OCI-LY7 (cell line): ENCODE measurements around the gene UACA. TPM values are rescaled to one million over a fixed set of nuclear protein-coding genes. Genes with fewer than 3 reads are reported as not detected.

Experiments
- BruUV-seq: library from RNA; stranded (reverse); fragments of 400-500 nt; replicated peaks from 2 replicates; lab custom pipeline; 2021; lab: Mats Ljungman, UMichigan
- CTCF ChIA-PET: fragments of 300-600 bp; sonication (Branson Sonifier 250); formaldehyde crosslinking; loops from one replicate; lab custom pipeline; 2022; ENCODE audit warnings: antibody characterized with exemption; ENCODE audit not compliant: unreplicated experiment; lab: Charles Lee
- POLR2A ChIA-PET: fragments of 300-600 bp; sonication (Branson Sonifier 250); formaldehyde crosslinking; loops from one replicate; lab custom pipeline; 2022; ENCODE audit warnings: antibody characterized with exemption; lab: Charles Lee
- DNase-seq: peaks from one replicate; pipeline ENCODE4 v3.0.0-alpha.2; 2015; ENCODE audit warnings: low spot score
- H2AFZ ChIP-seq: fragments of 200-600 bp; sonication (generic), shearing (Covaris generic); 2 replicates; pipeline ENCODE4 v1.6.1; 2014; ENCODE audit warnings: mild to moderate bottlenecking, antibody characterized with exemption, low read length, moderate library complexity
- H3K27ac ChIP-seq: fragments of 200-600 bp; sonication (generic); 2 replicates; pipeline ENCODE4 v1.5.1; 2014; ENCODE audit warnings: mixed run types, low read depth, mild to moderate bottlenecking, moderate library complexity, low read length, inconsistent platforms; ENCODE audit not compliant: poor library complexity, severe bottlenecking
- H3K36me3 ChIP-seq: fragments of 200-600 bp; sonication (generic); 2 replicates; pipeline ENCODE4 v1.6.1; 2014; ENCODE audit warnings: mild to moderate bottlenecking, antibody characterized with exemption, low read length, moderate library complexity, mixed read lengths; ENCODE audit not compliant: insufficient read depth
- H3K4me1 ChIP-seq: fragments of 200-600 bp; sonication (generic); 2 replicates; pipeline ENCODE4 v1.5.1; 2014; ENCODE audit warnings: mild to moderate bottlenecking, low read length; ENCODE audit not compliant: insufficient read depth, poor library complexity, severe bottlenecking
- H3K4me2 ChIP-seq: fragments of 200-600 bp; sonication (generic); 2 replicates; pipeline ENCODE4 v1.6.1; 2014; ENCODE audit warnings: mild to moderate bottlenecking, low read length
- H3K4me3 ChIP-seq: fragments of 200-600 bp; sonication (generic); 2 replicates; pipeline ENCODE4 v1.5.1; 2014; ENCODE audit warnings: mild to moderate bottlenecking, low read depth, low read length; ENCODE audit not compliant: poor library complexity, severe bottlenecking
- H3K79me2 ChIP-seq: fragments of 200-600 bp; sonication (generic); 2 replicates; pipeline ENCODE4 v1.6.1; 2016; ENCODE audit warnings: low read depth, mild to moderate bottlenecking, low read length, moderate library complexity, mixed read lengths; ENCODE audit not compliant: insufficient read depth
- H3K9me2 ChIP-seq: fragments of 200-600 bp; sonication (generic); 2 replicates; pipeline ENCODE4 v1.6.1; 2016; ENCODE audit warnings: mild to moderate bottlenecking, low read length, mixed read lengths; ENCODE audit not compliant: insufficient read depth
- H3K9me3 ChIP-seq: fragments of 200-600 bp; sonication (generic); 2 replicates; pipeline ENCODE4 v1.6.1; 2014; ENCODE audit warnings: mild to moderate bottlenecking, mixed run types, low read length, mixed read lengths
- H4K20me1 ChIP-seq: fragments of 200-600 bp; sonication (generic); 2 replicates; pipeline ENCODE4 v1.6.1; 2014; ENCODE audit warnings: mild to moderate bottlenecking, antibody characterized with exemption, low read length, moderate library complexity, mixed read lengths; ENCODE audit not compliant: insufficient read depth
- EZH2phosphoT487 ChIP-seq: fragments of 200-600 bp; sonication (generic); IDR thresholded peaks from 2 replicates; pipeline ENCODE4 v1.6.1; 2018; ENCODE audit warnings: low read depth, borderline replicate concordance, mild to moderate bottlenecking, mixed run types, antibody characterized with exemption, low read length, moderate library complexity, mixed read lengths
- intact Hi-C: fragments of 100-400 bp; cut with micrococcal nuclease; formaldehyde crosslinking; loops from one replicate; pipeline ENCODE4 v1.10.0; 2022; ENCODE audit not compliant: unreplicated experiment
- total RNA-seq, 2 experiments: library from RNA; depleted of rRNA in 1 of 2; stranded (reverse); fragments of >200 nt in 1 of 2; shearing (Covaris generic) in 1 of 2; gene quantifications; 2 replicates each; pipeline ENCODE4 v1.2.3, GENCODE V29; 2014 to 2022
- TF ChIP-seq, protein P1 (sequence below): fragments of 200-600 bp; sonication (generic); conservative IDR thresholded peaks from 2 replicates; pipeline ENCODE4 v1.5.1; 2014; ENCODE audit warnings: mild to moderate bottlenecking, antibody characterized with exemption, low read length, moderate library complexity, mixed read lengths

The UACA gene
- total RNA-seq, 2 experiments from 2014 or later: not detected

DNA sequence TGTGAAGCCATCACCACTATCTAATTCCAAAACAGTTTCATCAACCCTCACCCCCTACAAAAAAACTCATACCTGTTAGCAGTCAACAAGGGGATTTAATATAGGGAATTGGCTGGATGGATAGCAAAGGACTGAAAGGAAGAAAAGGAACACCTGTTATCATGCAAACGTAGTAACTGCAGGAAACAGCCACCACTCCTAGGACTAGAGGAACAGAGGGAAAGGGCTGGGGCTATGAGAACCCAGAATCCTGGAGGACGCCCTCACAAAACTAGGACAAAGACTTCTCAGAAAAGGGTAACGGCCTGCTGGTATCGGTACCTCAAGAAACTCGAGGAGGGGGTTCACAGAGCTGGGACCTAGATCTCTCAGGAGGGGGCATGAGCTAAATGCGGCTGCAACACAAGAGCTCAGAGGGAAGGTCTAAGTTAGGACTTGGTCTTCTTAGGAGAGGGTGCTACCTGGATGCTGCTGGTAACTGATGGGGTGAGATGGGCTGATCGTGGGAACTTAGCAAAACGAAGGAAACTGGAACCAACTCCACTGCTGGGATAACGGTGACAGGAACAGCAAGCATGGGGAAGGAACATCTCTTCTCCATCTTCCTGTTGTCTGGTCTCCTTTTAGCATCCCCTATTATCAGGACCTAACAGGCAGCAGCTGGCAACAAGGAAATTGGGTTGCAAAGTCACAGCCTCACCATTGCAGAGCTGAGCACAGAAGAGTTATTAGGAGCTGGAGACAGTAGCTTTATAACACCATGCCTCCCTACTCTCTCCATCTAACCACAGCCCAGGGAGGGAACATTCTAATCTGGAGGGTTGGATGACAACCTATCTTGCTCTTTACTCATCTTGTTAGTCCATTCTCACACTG lies 147.7 kb downstream of the UACA start:
- no TSS peak for BruUV-seq
- POLR2A ChIA-PET: no interaction called here
- H3K9me2 ChIP-seq: no peaks in the 10 kb centered on the region
- no peaks in the 10 kb centered on the region for H3K9me3 ChIP-seq
- H3K4me3 ChIP-seq: no peak overlapping the region
- no peak for DNase-seq
- H3K36me3 ChIP-seq: no peaks in the 10 kb centered on the region
- TF ChIP-seq, protein P1, sequence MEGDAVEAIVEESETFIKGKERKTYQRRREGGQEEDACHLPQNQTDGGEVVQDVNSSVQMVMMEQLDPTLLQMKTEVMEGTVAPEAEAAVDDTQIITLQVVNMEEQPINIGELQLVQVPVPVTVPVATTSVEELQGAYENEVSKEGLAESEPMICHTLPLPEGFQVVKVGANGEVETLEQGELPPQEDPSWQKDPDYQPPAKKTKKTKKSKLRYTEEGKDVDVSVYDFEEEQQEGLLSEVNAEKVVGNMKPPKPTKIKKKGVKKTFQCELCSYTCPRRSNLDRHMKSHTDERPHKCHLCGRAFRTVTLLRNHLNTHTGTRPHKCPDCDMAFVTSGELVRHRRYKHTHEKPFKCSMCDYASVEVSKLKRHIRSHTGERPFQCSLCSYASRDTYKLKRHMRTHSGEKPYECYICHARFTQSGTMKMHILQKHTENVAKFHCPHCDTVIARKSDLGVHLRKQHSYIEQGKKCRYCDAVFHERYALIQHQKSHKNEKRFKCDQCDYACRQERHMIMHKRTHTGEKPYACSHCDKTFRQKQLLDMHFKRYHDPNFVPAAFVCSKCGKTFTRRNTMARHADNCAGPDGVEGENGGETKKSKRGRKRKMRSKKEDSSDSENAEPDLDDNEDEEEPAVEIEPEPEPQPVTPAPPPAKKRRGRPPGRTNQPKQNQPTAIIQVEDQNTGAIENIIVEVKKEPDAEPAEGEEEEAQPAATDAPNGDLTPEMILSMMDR: no peak
- TF ChIP-seq EZH2phosphoT487: no peak
- H3K4me2 ChIP-seq: no peak overlapping the region
- no peaks in the 10 kb centered on the region for H4K20me1 ChIP-seq
- CTCF ChIA-PET: no interaction called here
- no peaks in the 10 kb centered on the region for H3K4me1 ChIP-seq
- no peaks in the 10 kb centered on the region for H3K79me2 ChIP-seq
- H2AFZ ChIP-seq: no peak overlapping the region
- H3K27ac ChIP-seq: no peak overlapping the region
- intact Hi-C loops: no loop called here

DNA sequence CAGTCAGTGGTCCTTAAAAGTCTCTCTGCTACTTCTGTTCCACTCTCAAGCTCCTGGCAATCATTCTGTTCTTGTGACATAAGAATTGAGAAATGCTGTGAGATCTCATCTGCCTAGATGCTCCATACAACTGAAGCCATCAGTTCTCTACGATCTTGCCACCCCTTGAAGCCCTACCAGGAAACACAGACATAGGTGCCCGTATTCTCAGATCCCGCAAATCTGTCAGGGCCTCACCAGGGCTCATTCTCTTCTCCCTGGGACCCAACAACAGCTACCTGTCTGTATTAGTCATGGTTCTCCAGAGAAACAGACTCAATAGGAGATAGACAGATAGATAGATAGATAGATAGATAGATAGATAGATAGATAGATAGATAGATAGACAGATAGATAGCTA lies 149.1 kb downstream of the UACA start:
- Histone ChIP-seq H3K4me1 (no peaks in the 10 kb centered on the region), H3K36me3 (no peaks in the 10 kb centered on the region), H3K27ac (no peak overlapping the region), H3K4me2 (no peak overlapping the region), H3K4me3 (no peak overlapping the region), H3K9me2 (no peaks in the 10 kb centered on the region), H3K79me2 (no peaks in the 10 kb centered on the region), H4K20me1 (no peaks in the 10 kb centered on the region), H2AFZ (no peak overlapping the region), H3K9me3 (no peaks in the 10 kb centered on the region)
- TF ChIP-seq, protein P1: no peak
- no peak for TF ChIP-seq EZH2phosphoT487
- intact Hi-C loops: no loop called here
- CTCF ChIA-PET: no interaction called here
- BruUV-seq: no TSS peak
- POLR2A ChIA-PET: interaction anchor here (0.8 kb wide), 1 partner anchor 1589 kb away, joined by 3 read pairs; no protein-coding TSS in a partner anchor
- no peak for DNase-seq

- H3K4me2 ChIP-seq: no peak overlapping the region
- no peak overlapping the region for H3K4me3 ChIP-seq
- intact Hi-C loops: no loop called here
- no peak for DNase-seq
- no peak for TF ChIP-seq EZH2phosphoT487
- TF ChIP-seq, protein P1: no peak
- POLR2A ChIA-PET: no interaction called here
- H3K36me3 ChIP-seq: no peaks in the 10 kb centered on the region
- no peak overlapping the region for H2AFZ ChIP-seq
- BruUV-seq: no TSS peak
- H3K27ac ChIP-seq: no peak overlapping the region
- CTCF ChIA-PET: no interaction called here
- no peaks in the 10 kb centered on the region for H4K20me1 ChIP-seq
- H3K4me1 ChIP-seq: no peaks in the 10 kb centered on the region
- H3K9me2 ChIP-seq: no peaks in the 10 kb centered on the region
- H3K9me3 ChIP-seq: no peaks in the 10 kb centered on the region
- H3K79me2 ChIP-seq: no peaks in the 10 kb centered on the region
Observed at GRCh38 chr15:70613271-70613670, 150.1 kb downstream of the UACA start.
